GM19324 (cell line): Measurements from ENCODE around the gene PCK1.

Experiments
- ATAC-seq: cut with Tn5 transposase; IDR thresholded peaks from one replicate; pipeline ENCODE4 v1.9.1; 2021; ENCODE audit warnings: mild to moderate bottlenecking, moderate library complexity; ENCODE audit not compliant: unreplicated experiment, low FRiP score

The PCK1 gene

DNA sequence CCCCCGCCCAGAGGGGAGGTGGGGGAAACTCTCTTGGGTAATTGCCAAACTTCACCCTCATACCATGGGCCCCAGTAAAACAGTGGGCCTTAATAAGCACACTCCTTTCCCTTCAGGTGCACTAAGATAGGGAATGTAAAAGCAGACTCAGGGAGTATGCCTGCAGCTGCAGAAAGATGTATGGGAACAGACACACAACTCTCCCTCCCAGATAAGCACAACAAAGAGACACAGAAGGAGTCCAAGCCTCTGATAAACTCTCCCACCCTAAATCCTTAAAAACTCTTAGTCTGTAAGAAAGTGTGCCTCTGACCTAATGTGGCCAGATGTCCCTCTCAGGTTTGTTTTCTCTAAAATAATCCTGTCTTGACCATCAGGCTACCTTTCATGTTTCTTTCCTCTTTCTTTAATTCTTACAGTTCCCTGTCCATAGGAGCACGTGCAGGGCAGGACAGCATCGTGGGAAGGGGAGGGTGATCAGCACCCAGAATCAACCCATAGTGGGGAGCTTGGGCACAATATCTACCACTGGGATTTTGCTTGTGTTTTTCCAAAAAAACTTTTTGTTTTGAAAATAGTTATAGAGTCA is 24.7 kb upstream of the PCK1 start:
- no peak for ATAC-seq

DNA sequence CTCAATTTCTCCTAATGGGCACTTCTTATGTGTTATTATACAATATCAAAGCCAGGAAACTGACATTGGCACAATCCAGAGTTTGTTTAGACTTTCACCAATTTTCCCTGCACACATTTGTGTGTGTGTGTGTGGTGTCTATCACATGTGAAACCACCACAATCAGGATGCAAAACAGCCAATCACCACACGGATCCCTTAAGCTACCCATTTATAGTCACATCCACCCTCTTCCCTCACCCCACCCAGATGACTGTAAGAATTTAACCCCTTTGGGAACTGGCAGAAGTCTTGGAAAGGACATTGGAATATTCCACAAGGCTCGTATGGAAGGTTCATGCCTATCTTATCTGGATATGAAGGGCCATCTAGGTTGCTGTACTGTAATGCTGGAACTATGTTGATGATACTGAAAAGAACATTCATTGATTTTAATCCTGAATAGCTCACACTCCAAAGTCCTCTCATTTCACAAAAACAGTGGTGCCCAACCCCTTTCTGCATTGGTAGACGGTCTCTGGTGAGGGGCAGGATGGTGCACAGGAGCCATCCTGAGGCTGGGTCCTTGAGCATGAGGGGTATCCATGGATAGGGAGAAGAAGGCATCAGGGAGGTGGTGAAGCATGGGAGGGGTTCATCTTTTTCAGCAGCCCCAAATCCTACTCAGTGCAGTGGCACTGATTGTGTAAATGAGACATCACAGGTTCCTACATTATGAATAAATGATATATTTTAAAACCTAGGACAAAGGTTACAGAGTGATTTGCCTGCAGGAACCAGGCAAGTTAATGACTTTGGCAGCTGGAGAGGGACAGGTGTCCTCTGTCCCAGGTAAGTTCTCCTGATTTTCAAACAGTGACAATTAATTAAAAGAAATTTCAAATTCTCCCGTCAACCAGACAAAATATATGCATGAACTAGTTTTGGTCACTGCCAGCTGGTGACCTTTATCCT is 23.9 kb upstream of the PCK1 start:
- ATAC-seq, result no peak

DNA sequence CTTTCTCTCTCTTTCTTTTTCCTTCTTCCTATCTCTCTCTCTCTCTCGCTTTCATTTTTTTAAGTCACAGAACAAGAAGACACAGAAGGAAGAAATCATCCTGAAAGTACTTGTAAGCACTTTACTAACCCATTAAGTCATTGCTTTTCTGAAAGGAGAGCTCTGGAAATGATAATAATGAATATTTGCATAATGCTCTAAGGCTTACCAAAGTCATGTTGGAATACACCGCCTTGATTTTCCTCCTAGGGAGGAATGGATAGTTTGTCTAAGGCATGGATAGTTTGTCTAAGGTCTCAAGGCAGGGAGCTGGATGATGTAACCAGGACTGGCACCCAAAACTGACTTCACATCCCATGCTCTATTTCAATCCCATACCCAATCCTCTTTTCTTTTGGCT is 23.1 kb upstream of the PCK1 start:
- no peak for ATAC-seq

DNA sequence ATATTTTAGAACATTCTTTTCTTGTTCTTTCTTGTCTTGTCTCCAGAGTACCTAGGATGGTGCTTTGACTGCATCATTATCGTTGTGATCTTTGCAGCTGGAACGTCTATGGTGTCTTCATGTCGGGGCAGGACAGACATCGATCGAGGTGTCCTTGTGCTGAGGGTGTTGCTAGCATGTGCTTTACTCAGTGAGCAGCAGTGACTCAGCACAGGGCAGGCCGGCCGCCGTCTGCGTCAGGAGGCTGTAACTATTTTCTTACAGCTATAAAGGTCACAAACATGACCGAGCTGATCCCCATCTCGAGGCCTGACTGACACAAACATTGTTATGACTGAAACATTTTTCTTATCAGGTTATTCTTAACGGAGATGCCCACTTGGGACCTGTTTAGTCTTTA is 21.0 kb upstream of the PCK1 start:
- no peak for ATAC-seq

DNA sequence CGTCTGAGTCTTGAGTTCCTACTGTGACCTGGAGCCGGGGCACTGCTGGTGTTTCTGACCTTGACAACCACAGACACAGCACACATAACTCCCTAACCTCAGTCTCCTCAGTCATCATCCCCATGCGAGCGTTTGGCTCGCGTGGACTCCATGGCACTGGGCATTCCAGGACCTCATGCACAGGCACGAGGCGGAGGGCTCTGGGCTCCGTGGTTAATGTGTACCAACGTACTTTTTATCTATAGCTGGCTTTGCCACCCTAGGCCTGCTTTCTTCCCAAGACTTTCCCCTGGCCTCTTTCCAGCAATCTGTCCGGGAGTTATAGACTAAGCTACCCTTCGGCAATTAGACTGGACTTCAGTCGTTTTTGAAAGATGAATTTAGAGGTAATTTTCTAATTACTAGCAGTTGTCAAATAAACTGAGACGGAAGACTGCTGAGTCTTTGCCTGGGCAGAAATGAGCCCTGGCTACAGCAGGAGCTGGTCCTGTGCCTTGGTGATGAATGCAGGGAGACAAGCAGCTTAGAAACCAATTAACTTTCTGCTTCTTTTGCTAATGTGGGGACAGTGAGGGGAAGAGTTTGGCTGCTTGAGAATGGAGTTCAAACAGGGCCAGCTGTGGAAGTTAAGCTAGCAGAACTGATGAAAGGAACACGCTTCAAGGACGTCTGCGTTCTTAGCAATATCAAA is 19.9 kb upstream of the PCK1 start:
- ATAC-seq, result no peak

DNA sequence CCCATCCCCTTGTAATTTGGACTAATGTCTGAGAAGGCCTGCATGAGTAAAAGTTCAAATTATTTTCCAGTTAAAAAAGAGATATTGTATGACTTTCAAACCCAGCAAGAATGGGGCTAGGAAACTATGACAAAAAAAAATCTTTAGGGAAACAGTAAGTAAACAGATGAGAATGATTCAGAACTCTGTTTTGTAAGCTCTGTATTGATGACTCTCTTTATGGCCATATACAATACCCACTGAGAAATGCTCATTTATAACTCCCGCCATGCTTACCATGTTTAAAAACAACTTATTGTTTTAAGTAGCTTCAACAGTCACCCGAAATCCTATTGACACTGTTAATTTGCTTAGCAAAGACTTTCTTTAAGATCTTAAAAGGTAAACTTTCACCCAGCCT is 17.2 kb upstream of the PCK1 start:
- no peak for ATAC-seq

DNA sequence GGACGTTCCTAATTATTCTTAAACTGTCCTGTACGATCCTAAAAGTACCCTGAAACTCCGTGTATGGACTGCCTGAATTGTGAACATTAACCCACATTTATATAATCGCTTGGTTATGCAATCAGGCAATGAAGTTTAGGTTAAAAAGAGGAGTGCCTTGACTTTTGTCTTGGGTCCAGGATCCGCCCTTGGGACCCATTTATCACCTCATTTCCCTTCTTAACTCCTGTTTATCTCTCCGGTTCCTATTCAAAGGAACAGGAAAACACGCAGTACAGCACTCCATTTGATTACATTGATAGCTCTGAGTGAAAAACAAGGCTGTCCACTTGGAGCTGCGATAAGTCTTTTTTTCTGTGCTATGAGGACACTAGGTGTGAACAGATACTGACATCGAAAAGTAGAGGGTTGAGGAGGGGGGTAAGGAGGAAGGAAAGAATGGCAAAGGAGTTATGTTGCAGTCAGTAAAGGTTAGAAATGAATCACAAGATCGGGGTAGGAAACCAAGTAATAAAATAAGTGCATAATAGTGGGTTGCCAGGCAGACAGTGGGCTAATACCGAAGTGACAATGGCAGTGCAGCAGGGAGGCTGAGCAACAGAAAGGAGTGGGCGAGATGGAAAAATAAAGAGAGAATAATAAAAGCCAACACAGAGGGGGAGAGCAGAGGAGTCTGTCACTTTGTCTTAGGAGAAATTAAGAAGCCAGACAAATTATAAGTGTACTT is 15.9 kb upstream of the PCK1 start:
- ATAC-seq, result no peak

DNA sequence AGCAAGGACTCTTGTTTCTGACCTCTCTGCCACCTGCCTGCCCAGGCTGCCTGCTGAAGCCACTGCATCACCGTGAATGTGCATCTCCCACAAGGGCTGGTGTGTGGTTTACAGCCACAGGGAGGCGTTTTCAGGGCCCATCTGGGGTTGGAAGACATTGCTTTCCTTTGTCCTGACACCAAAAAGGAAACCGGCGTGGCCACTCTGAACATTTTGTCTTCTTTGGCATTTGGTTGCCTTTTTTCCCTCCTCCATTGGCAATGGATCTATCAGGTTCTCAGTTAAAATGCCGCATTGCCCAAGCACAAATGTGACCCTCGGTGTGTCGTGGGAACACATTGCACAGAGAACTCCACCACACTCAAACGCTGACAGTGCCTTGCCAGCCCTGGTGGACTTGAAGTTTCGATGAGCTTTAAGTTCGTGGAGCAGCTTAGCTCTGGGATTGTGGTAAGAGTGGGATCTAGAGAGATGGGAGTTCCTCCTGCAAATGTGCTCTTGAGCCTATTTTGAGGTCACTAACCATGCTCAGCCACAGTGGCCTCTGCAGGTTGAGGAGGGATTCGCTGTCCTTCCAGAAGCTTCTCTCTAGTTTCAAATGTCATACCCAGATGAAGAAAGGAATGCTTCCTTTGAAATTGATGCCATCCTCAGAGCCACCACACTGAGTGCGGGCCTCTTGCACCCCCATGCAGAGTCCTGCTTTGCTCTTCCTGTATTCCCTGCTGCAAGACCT is 14.8 kb upstream of the PCK1 start:
- no peak for ATAC-seq

DNA sequence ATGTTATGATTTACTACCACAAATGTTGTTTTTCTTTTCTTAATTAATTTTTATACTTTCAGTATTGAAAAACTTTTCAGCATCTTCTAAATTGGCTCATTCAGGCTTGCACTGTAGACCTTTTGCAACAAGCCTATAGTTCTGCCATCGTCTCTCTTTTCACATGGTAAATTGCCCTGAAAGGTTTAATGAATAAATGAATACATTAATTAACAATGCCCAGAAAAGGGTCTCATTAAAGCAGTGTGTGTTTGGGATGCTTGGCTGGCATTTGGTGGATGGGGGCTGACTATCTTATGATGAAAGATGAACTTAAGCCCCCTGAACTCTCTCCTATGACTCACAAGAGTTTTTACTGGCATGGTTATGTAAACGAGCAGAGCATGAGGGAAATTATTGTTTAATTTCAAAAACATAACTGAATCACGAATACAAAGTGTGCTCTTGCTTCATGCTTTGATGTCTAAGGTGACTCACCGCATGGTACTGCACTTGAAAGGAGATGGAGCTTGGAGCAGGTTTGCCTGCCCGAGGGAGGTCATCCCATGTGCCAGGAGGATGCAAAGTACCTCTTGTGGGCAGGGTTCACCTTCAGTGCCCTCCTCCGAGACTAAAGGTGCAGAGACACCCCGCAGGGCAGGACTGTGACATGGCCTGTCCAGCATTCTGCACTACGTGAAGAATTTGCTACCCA is 13.8 kb upstream of the PCK1 start:
- ATAC-seq, result no peak

DNA sequence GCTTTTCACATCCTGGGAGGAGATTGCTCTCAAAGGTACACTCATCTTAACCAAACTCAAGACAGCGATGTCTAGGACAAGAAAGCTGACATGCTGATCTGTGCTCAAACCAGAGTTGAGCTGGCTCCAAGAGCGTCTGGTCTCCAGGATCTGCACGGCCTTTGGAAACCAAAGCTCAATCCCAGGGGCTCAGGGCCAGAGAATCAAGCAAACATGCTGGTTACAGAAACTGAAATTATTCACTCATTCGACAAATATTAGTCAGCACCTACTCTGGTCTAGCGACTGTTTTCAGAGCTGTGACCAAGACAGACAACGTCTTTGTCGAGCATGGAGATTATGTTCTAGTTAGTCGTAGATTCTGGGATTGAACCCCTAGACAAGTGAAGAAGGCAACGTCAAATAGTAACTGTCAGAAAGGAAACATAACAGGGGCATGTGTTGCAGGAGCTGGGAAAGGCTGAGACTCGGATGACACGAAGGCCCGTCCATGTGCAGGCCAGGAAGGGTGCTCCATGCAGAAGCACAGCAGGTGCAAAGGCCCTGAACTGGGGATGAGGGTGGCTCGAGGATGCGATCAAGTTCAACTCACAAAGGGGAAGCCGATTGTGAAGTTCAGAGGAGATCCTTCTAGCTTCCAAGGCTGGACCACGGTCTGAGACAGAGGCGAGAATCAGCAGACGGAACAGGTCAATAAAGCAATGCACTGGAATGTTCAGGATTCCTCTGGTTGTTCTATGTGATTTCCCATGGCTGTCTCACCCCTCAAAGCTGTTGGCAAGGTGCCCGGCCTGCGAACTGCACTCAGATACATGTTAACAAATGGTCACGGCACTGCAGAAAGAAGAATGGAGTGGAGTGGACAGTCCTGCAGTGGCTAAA is 12.5 kb upstream of the PCK1 start:
- no peak for ATAC-seq

DNA sequence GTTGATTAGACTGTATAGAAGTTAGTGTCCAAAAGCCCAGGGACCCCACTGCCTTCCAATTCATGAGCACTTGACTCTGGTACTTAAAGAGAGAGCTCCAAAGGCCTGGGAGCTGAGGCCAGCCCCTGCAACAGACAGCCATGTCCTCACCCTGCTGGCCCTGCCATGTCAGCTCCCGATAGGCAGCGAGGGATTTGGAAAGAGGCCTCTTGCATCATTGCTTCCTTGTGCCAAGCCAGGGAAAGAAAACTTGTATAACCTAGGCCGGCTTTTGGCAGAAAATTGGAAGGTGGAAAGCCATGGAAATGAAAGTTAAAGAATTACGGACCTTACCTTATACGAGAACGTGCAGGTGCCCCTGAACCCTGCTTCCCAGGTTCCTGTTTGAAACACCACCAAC is 8.4 kb upstream of the PCK1 start:
- no peak for ATAC-seq

DNA sequence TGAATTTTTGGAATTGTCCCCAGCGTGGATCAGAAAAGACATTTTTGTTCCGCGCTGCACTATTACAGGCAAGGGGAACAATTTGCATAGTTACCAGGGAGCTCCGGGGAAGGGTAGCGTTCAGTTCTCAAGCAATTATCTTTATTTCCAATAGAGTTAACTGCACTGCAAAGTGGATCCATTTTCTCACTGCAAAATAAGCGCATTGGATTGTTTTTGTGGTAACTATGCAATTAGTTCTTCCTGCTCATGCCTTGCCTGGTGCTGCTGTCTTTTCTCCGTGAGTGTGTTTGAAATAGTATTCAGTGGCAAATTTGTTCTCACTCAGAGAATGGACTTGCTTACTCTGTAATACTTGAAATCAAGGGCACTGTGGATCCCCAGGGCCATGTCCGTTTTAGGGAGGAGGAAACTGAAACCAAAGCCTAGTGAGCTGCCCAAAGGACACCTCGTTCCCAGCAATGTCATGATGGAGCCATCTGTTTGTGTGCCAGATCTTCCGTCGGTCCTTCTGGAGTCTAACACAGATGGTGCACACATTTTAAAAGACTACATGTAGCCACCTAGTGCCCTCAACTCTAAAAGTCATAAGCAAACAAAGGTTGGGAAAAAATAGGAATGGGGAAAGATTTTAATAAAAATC is 7.4 kb upstream of the PCK1 start:
- ATAC-seq, result no peak

DNA sequence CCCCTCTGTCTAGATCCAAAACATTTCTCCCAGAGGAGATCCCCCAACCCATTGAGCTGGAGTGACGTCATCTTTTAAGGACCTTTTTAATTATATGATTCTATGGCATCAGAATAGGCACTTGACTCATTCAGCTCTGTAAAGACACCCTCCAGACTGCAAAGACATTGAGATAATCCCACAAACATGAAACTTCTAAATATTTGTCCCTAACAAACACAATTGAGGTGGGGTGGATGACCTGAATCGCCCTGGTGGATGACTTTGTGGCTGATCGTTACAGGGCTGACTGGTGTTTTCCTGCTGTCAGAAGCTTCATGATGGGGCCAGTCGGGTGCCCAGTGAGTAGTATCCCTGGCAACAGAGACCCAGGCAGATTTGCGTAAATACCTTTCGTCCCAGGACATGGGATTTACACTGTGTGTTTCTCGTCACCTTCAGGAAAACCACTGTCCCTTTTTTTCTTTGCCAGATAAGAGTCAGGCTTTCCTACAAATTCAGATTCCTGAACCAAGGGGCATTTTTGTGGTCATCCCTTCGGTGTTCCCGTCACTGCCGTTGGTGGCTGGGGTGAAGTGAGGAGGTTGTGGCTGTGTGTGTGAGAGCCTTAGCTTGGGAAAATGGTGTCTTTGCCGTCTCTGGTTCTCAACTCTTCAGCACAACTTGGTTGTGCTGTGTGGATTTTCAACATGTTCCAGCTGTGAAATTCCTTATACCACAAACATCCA is 5.3 kb upstream of the PCK1 start:
- ATAC-seq, result no peak

DNA sequence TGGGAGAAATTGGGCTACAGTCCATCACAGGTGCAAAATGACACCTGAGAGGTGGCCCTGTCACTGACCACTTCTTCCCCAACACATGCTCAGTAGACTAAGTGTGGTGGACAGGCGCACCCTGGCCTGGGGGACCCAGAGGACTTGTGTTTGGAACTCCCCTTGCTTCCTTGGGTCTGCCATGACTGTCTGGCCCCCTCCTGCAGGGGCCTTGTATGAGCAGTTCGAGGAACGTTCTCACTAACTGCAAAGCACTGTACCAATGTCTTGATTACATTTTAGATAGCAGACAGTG is 4.0 kb upstream of the PCK1 start:
- no peak for ATAC-seq

DNA sequence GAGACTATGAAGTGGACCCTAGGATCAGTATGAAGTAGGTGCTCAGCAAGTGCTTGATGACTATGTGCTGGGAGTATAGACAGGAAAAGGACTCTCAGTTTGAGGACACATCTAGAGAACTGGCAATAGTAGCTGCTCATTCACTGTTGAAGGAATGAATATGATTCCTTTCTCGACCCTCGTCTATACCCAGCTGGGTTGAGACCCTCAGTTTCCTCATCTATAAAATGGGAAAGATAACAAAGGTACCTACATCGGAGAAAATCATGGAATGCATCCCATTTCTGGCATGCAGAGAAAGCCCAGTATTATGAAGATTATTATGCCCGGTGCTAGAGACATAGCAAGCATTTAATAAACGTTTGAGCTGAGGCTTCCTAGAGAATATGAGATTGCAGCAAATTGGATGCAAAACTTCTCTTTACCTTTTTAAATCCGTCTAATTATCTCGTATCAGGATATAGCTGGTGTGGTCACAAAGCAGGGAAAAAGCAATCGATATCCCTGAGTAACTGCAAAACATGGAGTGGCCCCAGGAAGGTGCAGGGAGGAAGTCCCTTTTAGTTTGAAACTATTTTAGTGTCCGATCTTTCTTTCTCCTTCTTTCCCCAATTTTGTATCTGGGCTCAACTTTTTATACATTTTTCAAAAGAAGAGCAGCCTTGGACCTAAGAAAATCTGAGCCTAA is 2.8 kb upstream of the PCK1 start:
- ATAC-seq, result no peak

DNA sequence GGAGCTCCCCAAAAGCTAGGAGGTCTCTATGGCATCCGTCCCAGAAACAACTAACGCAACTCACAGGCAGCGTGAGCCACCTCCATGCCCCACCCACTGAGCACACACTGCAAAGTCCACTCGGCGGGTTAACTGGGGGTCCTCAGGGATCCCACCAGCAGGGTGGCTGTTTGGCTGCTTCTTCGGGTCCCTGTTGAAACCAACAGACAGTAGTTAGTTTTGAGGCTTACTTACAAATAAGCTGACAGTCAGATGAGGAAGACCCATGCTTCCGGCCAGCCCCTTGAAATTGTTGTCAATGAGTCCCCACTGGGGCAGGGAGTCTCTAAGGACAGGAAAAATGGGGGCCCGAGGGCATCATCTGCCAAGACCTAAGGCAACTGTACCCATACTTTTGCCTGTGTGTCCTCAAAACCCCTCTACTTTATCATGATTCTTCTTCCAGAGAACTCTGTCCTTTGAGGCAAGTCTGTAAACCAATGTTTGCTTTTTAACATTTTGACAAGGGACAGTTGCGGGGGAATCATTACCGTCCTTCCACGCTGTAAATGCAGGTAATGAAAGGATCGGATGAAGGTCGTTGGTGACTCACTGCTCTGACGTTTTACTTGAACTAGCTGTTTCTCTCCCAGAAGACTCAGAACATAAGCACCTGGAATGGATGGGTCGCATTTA is 2.2 kb upstream of the PCK1 start:
- no peak for ATAC-seq

DNA sequence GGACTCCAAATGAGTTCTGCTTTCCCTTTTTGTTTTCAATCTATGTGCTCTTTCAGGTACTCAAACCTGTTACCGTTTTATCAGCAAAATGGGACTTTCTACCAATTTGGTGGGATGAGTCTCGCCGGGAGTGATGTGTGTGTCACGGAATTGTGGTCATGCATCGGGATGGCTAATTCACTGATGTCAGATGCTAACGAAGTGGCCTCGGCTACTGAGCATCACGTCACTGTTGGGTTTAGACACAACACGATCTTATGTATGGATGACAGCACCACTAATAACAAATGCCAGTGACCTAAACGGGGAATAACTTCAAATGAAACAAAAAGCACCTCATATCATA is 1.6 kb upstream of the PCK1 start:
- ATAC-seq, result no peak
